ENCODE results near the gene SLC13A5.

Gene SLC13A5

GRCh38 chr17:6638046-6638908, 74.9 kb downstream of the SLC13A5 start:
- DNase-seq (ENCODE audit: low read depth), result peak; percentile 37
- H3K4me3 ChIP-seq (ENCODE audit: low read depth, low read length), result no peak overlapping the region
- TF ChIP-seq MYC (IDR thresholded peaks at IDR 0.05; ENCODE audit: low read depth, low read length) (no peak), POLR2A (IDR thresholded peaks at IDR 0.05; ENCODE audit: extremely low read depth, insufficient read length) (no peak), CTCF (IDR thresholded peaks at IDR 0.05; ENCODE audit: low read depth, low read length) (no peak)
- TF ChIP-seq, protein P1, sequence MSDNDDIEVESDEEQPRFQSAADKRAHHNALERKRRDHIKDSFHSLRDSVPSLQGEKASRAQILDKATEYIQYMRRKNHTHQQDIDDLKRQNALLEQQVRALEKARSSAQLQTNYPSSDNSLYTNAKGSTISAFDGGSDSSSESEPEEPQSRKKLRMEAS (IDR thresholded peaks at IDR 0.05; ENCODE audit: low read depth, low read length), result no peak

DNA sequence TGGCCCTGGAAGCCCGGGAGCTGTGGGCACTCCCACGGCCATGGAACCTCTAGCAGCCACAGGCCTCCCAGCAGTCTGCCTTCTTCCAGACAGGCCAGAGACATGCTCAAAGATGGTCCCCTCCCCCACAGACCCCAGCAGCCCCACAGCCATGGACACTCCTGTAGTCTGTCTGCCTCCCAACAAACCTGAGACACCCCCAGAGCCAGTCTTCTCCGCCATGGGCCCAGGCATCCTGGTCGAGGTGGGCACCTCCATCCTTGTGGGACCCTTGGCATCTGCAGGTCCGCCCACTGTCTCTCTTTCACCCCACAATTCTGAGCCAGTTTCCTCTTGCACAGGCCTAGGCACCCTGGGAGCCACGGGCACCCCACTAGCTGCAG, 75.7 kb downstream of the SLC13A5 start:
- TF ChIP-seq, protein P1 (IDR thresholded peaks at IDR 0.05; ENCODE audit: low read depth, low read length), result no peak
- TF ChIP-seq CTCF (IDR thresholded peaks at IDR 0.05; ENCODE audit: low read depth, low read length), result no peak
- no peak for DNase-seq (ENCODE audit: low read depth)
- H3K4me3 ChIP-seq (ENCODE audit: low read depth, low read length), result no peak overlapping the region

DNA sequence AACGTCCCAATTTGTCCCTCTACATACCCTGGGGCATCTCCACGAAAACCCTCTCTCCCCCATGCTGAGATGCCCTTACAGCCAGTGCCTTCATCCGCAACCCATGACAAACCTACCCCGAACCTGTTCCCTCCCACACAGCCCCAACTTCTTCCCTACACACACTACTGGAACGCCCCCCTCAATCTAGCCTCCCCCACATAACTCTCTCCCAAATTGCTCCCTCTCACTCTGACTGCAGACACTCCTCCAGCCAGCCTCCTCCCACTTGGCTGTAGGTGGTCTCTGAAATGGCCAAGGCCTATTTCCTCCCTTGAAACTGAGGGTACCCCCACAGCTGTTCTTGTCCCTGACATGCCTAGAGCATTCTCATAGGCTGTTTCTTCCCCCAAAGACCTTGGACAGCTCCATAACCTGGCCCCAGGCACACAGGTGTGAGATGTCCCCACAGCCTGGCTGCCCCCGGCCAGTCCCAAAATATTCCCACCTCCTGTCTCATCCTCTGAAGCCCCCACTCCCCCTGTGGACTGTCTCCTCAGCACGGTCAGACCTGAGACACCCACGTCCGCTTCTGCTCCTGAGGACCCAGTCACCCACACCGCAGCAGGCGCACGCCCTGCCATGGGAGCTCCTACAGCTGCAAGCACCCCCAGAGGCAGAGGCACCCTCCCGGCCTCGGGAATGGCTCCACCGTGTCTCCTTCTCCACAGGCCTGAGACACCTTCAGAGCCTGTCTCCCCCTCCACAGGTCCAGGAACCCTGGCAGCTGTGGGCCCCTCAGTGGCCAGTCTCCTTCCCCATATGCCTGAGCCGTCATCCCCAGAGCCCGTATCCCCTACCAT, 76.3 kb downstream of the SLC13A5 start:
- no peak for DNase-seq (ENCODE audit: low read depth)
- no peak overlapping the region for H3K4me3 ChIP-seq (ENCODE audit: low read depth, low read length)

GRCh38 chr17:6636105-6636504, 77.1 kb downstream of the SLC13A5 start:
- H3K4me3 ChIP-seq (ENCODE audit: low read depth, low read length), result no peak overlapping the region
- TF ChIP-seq POLR2A (IDR thresholded peaks at IDR 0.05; ENCODE audit: extremely low read depth, insufficient read length) (no peak), CTCF (IDR thresholded peaks at IDR 0.05; ENCODE audit: low read depth, low read length) (no peak), MYC (IDR thresholded peaks at IDR 0.05; ENCODE audit: low read depth, low read length) (no peak)
- TF ChIP-seq, protein P1 (IDR thresholded peaks at IDR 0.05; ENCODE audit: low read depth, low read length), result no peak
- no peak for DNase-seq (ENCODE audit: low read depth)

More for the DNA sequence above, 76.3 kb downstream of the SLC13A5 start:
- TF ChIP-seq POLR2A (IDR thresholded peaks at IDR 0.05; ENCODE audit: extremely low read depth, insufficient read length) (no peak), MYC (IDR thresholded peaks at IDR 0.05; ENCODE audit: low read depth, low read length) (no peak), CTCF (IDR thresholded peaks at IDR 0.05; ENCODE audit: low read depth, low read length) (no peak)
- TF ChIP-seq, protein P1 (IDR thresholded peaks at IDR 0.05; ENCODE audit: low read depth, low read length), result no peak

Data from NB4 (cell line).